CD4-positive, alpha-beta T cell (primary cell): ENCODE results near the gene AFF3. TPM values are rescaled to one million over a fixed set of nuclear protein-coding genes. Genes with fewer than 3 reads are reported as not detected.

Experiments
- ATAC-seq: fragments of 200-7000 bp; cut with Tn5 transposase; one replicate; pipeline ENCODE4 v1.10.0; 2022; ENCODE audit warnings: mild to moderate bottlenecking; ENCODE audit not compliant: poor library complexity
- CTCF ChIA-PET: fragments of 350-600 bp; sonication (Branson Sonifier 250); formaldehyde crosslinking; loops from one replicate; lab custom pipeline; 2021; ENCODE audit warnings: antibody characterized with exemption, inconsistent platforms; lab: Charles Lee
- POLR2A ChIA-PET: fragments of 350-600 bp; sonication (Branson Sonifier 250); formaldehyde crosslinking; loops from one replicate; lab custom pipeline; 2021; ENCODE audit warnings: antibody characterized with exemption, inconsistent platforms; lab: Charles Lee
- DNase-seq, 14 experiments: peaks; one replicate each; pipeline ENCODE4 v3.0.0-alpha.2; 2013 to 2020; ENCODE audit warnings: mixed read lengths in 2 of 14
- H3K27ac ChIP-seq, 2 donors: one replicate each; pipeline versions ENCODE4 v1.5.1 to v1.7.0; 2013; ENCODE audit warnings: low read length in 2 of 2, low read depth in 1 of 2, mild to moderate bottlenecking in 1 of 2
- H3K27me3 ChIP-seq, 2 experiments: 1 replicate in 1 of 2; 2 replicates in 1 of 2; pipeline versions ENCODE4 v1.6.1 to v1.7.0; 2013; ENCODE audit warnings: low read length in 2 of 2, control low read depth in 1 of 2, mild to moderate bottlenecking in 1 of 2, moderate library complexity in 1 of 2; ENCODE audit not compliant: insufficient read depth in 2 of 2, control insufficient read depth in 1 of 2
- H3K36me3 ChIP-seq: one replicate; pipeline ENCODE4 v1.6.1; 2013; ENCODE audit warnings: low read length, control low read depth; ENCODE audit not compliant: insufficient read depth
- H3K4me1 ChIP-seq: one replicate; pipeline ENCODE4 v1.6.1; 2013; ENCODE audit warnings: low read length, control low read depth; ENCODE audit not compliant: insufficient read depth
- H3K4me3 ChIP-seq: one replicate; pipeline ENCODE4 v1.5.1; 2013; ENCODE audit warnings: mild to moderate bottlenecking, low read length, moderate library complexity
- H3K9me3 ChIP-seq, 2 experiments: 1 replicate in 1 of 2; 2 replicates in 1 of 2; pipeline versions ENCODE4 v1.6.1 to v1.7.0; 2013; ENCODE audit warnings: low read length in 2 of 2, mild to moderate bottlenecking in 2 of 2, control low read depth in 1 of 2, moderate library complexity in 1 of 2; ENCODE audit not compliant: control insufficient read depth in 1 of 2, insufficient read depth in 1 of 2
- H3K27ac Mint-ChIP-seq: one replicate; pipeline ENCODE4 v1.8.0; 2020; ENCODE audit warnings: mixed read lengths
- H3K27me3 Mint-ChIP-seq: one replicate; pipeline ENCODE4 v1.8.0; 2021; ENCODE audit warnings: mixed read lengths
- H3K36me3 Mint-ChIP-seq: one replicate; pipeline ENCODE4 v1.8.0; 2021; ENCODE audit warnings: low read depth, mixed read lengths
- H3K4me1 Mint-ChIP-seq: one replicate; pipeline ENCODE4 v1.8.0; 2021; ENCODE audit warnings: low read depth, mixed read lengths
- H3K4me3 Mint-ChIP-seq: one replicate; pipeline ENCODE4 v1.8.0; 2020; ENCODE audit warnings: mild to moderate bottlenecking, mixed read lengths
- H3K9me3 Mint-ChIP-seq: one replicate; pipeline ENCODE4 v1.8.0; 2020; ENCODE audit warnings: mixed read lengths
- intact Hi-C, 2 experiments: fragments of 100-400 bp; cut with DNase I in 1 of 2; cut with micrococcal nuclease in 1 of 2; formaldehyde crosslinking; loops; one replicate each; pipeline versions ENCODE4 v1.15.1 to v1.9.0; 2023 to 2025; cut with DNase I, micrococcal nuclease
- total RNA-seq, 174 experiments: library from RNA in 2 of 174; stranded (reverse) in 2 of 174; gene quantifications; one replicate each; pipeline ENCODE4 v1.2.3 and lab custom pipeline; 2021 to 2026
- TF ChIP-seq, protein P1 (sequence below): fragments of 200-600 bp; IDR thresholded peaks from one replicate; pipeline ENCODE4 v1.8.0; 2022; ENCODE audit warnings: antibody characterized with exemption, mild to moderate bottlenecking

AFF3 gene
- total RNA-seq, 2 experiments from 2014 or later: 15.4 to 15.7 TPM

DNA sequence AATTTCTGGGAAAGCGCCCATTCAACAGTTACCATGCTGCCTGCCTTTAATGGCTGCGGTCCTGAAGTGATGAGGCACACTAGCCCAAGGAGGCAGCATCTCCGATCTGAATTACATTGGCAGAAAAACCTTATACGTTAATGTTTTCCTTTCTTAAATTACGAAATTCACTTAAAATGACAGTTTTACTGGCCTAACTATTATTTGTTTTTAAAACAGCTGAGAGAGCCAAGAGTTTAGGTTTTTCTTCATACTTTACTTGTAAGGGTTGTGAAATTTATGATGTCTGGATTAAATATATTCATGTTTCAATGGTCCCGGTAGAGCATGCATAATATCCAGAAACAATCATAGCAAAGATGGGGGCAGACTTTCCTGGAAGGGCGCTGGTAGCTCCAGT is 537.4 kb downstream of the AFF3 start:
- intact Hi-C loops: no loop called here
- POLR2A ChIA-PET: interaction anchor here (0.6 kb wide), 1 partner anchor 23 kb away, joined by 3 read pairs; no protein-coding TSS in a partner anchor
- no peaks in the 10 kb centered on the region for H3K9me3 ChIP-seq

DNA sequence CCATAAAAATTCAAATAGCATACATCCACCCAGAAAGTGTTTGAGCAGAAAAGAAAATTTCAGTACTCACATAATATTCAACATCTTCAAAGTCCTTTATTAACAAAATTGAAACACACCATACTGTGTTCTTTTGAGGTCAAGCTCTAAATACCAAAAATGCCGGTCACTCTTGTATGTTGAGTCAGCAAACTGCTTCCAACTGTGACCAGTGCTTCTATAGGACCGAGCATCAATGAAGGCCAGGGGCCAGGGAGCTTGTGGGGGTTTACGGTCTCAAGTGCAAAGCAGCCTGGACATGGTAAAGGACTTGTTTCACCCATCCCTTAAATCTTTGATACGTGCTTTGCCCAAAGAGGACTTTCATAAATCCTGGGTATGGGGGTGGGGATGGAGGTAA is 539.9 kb downstream of the AFF3 start:
- Histone ChIP-seq H3K4me1 (no peaks in the 10 kb centered on the region), H3K9me3 (no peaks in the 10 kb centered on the region), H3K27me3 (no peaks in the 10 kb centered on the region), H3K4me3 (no peak overlapping the region), H3K36me3 (no peaks in the 10 kb centered on the region), H3K27ac (no peak overlapping the region)
- Mint-ChIP-seq H3K9me3 (no peaks in the 10 kb centered on the region), H3K27ac (no peak overlapping the region), H3K4me3 (no peak overlapping the region), H3K27me3 (no peaks in the 10 kb centered on the region), H3K36me3 (no peaks in the 10 kb centered on the region), H3K4me1 (no peaks in the 10 kb centered on the region)
- TF ChIP-seq, protein P1, sequence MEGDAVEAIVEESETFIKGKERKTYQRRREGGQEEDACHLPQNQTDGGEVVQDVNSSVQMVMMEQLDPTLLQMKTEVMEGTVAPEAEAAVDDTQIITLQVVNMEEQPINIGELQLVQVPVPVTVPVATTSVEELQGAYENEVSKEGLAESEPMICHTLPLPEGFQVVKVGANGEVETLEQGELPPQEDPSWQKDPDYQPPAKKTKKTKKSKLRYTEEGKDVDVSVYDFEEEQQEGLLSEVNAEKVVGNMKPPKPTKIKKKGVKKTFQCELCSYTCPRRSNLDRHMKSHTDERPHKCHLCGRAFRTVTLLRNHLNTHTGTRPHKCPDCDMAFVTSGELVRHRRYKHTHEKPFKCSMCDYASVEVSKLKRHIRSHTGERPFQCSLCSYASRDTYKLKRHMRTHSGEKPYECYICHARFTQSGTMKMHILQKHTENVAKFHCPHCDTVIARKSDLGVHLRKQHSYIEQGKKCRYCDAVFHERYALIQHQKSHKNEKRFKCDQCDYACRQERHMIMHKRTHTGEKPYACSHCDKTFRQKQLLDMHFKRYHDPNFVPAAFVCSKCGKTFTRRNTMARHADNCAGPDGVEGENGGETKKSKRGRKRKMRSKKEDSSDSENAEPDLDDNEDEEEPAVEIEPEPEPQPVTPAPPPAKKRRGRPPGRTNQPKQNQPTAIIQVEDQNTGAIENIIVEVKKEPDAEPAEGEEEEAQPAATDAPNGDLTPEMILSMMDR: no peak
- no peak for DNase-seq
- intact Hi-C loops: no loop called here
- ChIA-PET CTCF (no interaction called here), POLR2A (no interaction called here)
- ATAC-seq: no peak

More for the DNA sequence above, 537.4 kb downstream of the AFF3 start:
- Mint-ChIP-seq H3K36me3 (no peaks in the 10 kb centered on the region), H3K4me3 (no peak overlapping the region), H3K27ac (no peak overlapping the region), H3K27me3 (no peaks in the 10 kb centered on the region), H3K4me1 (no peaks in the 10 kb centered on the region), H3K9me3 (no peaks in the 10 kb centered on the region)
- Histone ChIP-seq H3K27ac (no peak overlapping the region), H3K4me3 (no peak overlapping the region), H3K27me3 (no peaks in the 10 kb centered on the region), H3K4me1 (no peaks in the 10 kb centered on the region), H3K36me3 (no peaks in the 10 kb centered on the region)
- TF ChIP-seq, protein P1: no peak
- no peak for DNase-seq
- no peak for ATAC-seq
- CTCF ChIA-PET: interaction anchor here (0.7 kb wide), 1 partner anchor 46 kb away, joined by 3 read pairs; no protein-coding TSS in a partner anchor

DNA sequence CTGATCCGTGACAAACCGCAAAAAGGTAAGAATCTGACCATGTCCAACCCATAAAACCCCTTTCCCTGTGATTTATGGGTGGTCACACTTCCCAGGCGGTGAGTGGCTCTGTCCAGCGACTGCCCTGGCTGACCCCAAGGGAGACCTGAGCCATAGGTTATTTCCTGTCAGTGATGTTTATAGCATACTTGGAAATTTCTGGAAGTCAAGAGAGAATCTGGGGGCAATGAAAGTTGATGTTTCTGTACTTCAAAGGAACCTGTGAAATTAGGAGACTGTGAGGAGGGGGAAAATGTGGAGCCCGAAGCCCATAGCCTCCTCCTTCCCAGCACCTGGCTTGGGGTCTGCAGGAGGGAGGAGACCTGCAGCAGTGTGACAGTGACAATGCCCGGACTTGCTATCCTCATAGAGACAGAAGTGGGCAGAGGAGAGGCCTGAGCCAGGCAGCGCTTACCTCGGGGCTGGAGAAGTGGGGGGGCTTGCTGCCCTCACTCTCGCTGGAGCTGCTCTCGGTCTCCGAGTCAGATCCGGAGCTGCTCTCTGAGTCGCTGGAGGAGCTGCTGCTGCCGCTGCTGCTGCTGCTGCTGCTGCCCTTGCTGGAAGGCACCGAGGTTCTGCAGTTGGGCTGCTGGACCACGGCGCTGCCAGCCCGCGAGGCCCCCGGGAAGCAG is 541.3 kb downstream of the AFF3 start:
- no peaks in the 10 kb centered on the region for H3K9me3 ChIP-seq
- H3K4me1 ChIP-seq: no peaks in the 10 kb centered on the region
- H3K4me1 Mint-ChIP-seq: no peaks in the 10 kb centered on the region
- ATAC-seq (no peak), DNase-seq (no peak)
- intact Hi-C loops: no loop called here
- H3K4me3 ChIP-seq: no peak overlapping the region
- H3K27ac Mint-ChIP-seq: no peak overlapping the region
- TF ChIP-seq, protein P1: no peak
- H3K4me3 Mint-ChIP-seq: no peak overlapping the region
- no peak overlapping the region for H3K27ac ChIP-seq
- H3K9me3 Mint-ChIP-seq: no peaks in the 10 kb centered on the region
- POLR2A ChIA-PET: no interaction called here
- H3K27me3 Mint-ChIP-seq: no peaks in the 10 kb centered on the region
- H3K27me3 ChIP-seq: no peaks in the 10 kb centered on the region
- no peaks in the 10 kb centered on the region for H3K36me3 ChIP-seq
- CTCF ChIA-PET: no interaction called here
- H3K36me3 Mint-ChIP-seq: no peaks in the 10 kb centered on the region
